HG03571 (cell line): Measurements from ENCODE around the gene MBOAT2.

ENCODE experiments used
- ATAC-seq: cut with Tn5 transposase; IDR thresholded peaks from one replicate; pipeline ENCODE4 v1.9.1; 2021; ENCODE audit not compliant: unreplicated experiment

Gene MBOAT2

DNA sequence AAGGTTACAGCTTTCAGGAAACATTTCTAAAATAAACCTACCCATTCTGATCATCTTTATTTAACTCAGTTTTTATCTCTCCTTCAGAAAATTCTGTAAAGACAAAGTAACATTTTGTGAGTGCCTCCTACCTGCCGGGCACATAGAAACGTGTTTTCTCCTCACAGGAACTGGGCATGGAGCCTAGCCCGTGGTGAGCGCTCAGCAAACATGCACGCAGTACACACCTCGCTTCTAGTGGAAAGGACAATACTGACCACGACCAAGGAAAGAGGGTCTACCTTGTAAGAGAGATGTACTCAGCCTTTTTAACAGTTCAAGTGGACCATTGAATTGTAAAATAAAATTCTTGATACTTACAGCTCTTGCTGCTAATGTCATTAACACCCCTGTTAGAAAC lies 141.3 kb downstream of the MBOAT2 start:
- ATAC-seq = no peak

DNA sequence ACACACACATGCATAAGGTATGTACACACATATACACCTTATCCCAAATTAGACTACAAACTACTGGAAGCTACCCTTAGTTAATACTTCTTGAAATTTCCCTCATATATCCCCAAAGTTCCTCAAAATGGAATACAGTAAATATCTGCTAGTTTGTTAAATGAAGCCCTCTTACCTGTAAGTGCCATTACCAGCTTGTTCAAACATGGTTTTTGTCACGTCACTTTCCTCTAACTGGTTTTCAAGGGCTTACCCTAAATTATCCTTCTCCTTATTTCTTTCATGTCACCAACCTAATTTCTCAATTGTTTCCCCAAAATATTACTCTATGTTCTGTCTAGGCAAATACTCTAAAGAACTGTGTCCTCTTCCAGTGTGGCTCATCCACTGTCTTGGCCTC lies 141.7 kb downstream of the MBOAT2 start:
- no peak for ATAC-seq

- ATAC-seq = no peak
Observed at GRCh38 chr2:8860239-8860638, 143.2 kb downstream of the MBOAT2 start.

DNA sequence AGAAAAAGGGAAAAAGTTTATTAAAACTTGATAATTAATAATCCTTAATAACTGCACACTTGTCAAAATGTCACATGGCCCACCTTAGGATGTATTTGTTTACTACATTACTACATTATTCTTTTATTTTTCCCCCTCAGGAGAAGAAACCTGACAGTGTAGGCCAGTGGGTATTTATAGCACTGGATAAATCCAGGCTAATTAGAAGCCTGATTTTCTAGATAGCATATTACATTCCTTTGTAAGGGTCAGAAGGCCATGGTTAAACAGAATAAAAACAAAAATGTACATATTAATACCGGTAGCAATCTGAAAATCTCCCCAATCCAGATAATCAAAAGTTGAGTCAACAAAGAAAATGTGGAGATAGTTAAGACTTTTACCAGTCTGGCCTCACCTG lies 144.6 kb downstream of the MBOAT2 start:
- ATAC-seq = no peak

DNA sequence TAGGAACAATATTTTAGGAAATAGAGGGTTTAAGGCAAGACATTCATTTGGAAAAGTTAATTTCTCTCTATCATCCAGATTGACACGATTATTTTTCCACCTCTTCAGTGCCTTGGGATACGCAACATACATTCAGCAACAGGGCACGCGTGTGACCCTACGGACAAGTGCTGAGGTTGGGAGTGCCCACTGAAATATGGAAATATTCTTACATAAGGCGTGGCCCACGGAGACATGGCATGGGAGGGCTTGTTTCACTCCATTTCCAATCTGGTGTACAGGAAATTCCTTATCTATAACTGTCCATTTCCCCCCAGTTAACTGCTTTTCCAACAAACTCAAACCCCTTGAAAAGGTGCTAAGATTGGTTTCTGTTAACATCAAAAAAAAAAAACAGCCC lies 145.2 kb downstream of the MBOAT2 start:
- no peak for ATAC-seq

DNA sequence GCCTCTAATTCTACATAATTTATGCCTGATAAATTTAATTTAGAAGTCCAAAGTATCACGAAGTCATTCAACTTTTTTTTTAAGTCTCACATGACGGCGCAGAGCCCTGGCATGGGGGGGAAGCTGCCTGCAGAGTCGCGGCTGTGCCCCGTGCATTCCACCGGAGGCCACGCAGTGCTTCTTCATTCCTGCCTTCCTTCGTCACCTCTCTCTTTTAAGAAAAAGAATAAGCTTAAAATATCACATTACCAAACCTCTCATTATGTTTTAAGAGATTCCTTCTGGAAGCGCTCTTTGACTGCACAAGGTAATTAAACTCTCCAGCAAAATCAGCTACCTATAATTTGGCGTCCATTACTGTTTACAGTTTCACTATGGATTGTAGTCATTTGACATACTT lies 145.8 kb downstream of the MBOAT2 start:
- ATAC-seq = no peak

- no peak for ATAC-seq
Observed at GRCh38 chr2:8856176-8856575, 147.3 kb downstream of the MBOAT2 start.

DNA sequence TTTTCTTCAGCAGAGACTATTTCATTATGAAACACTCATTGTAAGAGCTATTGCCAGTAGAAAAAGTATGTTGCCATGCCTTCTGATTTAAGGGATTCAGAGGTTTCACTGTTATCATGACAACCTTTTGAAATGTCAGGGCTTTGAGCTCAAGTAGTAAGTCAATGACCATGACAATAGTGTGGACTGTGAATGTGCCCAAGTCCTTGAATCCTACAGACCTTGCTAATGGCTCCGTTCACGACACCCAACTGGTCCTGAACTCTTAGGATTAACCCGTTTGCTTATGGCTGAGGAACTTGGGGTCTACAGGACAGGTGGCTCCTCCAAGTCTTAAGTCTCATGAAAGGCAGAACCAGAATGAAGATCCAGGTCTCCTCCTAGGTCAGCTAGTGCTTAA lies 148.5 kb downstream of the MBOAT2 start:
- no peak for ATAC-seq

DNA sequence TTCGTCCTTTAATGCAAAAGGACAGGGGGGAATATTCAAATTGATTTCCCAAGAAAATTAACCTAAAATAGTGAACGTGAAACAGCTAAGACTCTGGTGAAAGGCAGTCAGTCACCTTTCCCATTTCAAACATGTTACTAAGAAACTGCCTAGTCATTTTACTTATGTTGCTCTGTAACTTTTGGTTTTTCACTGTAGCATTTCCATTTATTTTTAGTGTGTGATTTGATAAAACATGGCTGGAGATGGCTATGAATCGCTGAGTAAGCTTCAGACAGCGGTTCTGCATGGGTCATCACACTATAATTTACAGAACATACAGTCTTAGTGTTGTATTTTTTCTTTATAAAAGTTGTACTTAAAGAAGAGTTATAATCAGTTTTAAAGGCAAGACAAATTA lies 150.1 kb downstream of the MBOAT2 start:
- ATAC-seq = no peak

GRCh38 chr2:8851811-8852560 lies 151.5 kb downstream of the MBOAT2 start:
- no peak for ATAC-seq

DNA sequence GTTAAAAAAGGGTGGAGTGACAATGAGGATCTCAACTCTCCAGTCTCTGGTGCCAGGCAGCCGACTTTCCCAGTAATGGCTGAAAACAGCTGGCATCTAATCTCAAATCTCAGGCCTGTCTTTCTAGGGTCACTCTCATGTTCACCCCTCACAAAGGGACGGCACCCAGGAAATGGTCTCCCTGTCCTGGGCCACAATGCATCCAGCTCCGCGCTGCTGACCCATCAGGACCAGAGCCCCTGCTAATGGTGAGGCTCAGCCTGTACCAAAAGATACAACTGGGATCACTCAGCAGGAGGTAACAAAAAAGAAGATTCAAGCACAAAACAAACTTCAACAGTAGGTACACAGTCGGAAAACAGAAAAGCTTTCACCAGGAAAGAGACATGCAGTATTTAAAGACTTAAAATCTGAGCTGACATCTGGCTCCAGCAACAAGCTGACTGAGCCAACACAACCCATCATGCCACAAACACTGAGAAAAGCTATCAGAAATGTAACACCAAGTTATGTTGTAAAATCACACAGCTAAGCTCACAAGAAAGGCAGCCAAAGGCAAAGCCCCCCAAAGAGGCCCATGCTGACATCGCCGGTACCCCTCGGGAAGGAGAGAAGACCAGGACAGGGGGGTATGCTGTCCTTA lies 152.5 kb downstream of the MBOAT2 start:
- no peak for ATAC-seq

GRCh38 chr2:8849327-8849726 lies 154.2 kb downstream of the MBOAT2 start:
- no peak for ATAC-seq

DNA sequence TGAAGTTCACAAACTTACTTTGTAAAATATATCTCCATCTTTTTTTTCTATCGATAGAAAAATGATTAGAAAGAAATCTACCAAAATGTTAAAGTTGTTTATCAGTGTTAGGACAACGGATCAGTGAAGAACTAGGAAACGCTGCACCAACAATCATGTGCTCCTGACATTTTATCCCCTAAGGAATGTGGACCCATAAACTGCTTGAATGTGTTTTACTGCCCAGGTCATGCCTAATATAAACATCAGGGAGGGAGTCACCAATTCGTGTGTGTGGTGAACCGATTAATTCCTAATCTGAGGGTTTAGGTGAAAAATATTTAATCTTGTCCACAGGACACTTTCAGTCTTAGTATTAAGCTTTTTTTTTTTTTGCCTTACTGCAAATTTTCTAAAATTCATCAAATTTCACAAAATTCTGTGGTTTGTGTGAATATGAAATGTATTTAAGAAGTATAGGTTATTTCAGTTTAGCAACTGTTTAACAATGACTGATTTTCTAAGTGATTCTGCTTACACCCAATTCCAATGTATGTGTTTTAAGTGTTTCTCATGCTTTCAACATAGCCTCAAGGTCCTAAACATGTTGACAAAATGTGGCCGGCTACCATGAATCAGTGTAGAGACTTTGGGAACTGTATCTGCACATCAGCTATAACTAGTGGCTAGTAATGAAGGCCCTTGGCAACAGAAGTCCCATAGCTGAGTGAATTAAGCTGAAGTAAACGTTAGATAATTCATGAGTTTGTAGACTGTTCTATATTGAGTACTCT lies 155.0 kb downstream of the MBOAT2 start:
- ATAC-seq = no peak

DNA sequence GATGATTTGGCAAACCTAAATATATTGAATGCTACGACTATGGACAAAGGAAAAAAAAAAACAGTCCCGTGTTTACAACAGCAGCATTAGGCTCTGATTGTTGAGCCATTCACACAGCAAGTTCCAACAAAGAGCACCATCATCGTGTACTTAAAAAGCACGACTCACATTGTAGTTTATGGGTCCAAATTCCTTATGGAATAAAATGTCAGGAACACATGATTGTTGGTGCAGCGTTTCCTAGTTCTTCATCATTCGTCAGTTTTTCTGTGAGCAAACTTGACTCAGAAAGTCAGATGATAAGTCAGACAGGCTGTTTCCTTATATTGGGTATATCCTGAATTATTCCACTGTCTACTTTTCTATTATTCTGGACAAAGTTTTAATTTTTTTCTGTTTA lies 156.1 kb downstream of the MBOAT2 start:
- ATAC-seq = no peak

- no peak for ATAC-seq
Observed at GRCh38 chr2:8841932-8842331, 161.6 kb downstream of the MBOAT2 start.

DNA sequence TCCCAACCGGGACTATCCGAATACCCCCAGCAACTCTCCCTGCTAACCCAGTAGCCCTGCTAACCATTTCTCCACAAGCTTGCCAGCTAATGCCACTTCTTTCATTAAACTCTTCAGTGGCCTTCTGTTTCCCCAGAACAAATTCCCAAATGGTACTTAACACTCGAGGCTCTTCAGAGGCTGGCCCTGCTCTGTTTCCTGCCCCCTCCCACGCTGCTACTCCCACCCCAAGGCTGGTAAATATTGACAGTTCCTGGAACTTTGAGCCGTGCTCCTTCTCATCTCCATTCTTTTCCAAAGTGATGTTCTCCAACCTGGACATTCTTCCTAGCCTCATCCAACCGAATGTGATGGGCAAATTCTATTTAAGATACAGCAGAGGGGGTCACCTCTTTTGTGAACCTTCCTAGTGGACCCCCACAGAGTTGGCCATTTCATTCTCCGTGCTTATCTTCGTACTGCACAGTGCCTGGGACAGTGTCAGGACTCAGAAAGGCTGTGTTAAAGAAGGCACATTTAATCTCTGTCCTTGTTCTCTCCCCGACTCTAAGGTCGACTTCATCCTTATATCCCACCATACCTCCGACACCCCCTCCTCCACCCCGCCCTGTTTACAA lies 162.9 kb downstream of the MBOAT2 start:
- no peak for ATAC-seq

GRCh38 chr2:8839189-8839965 lies 164.1 kb downstream of the MBOAT2 start:
- no peak for ATAC-seq

- no peak for ATAC-seq
Observed at GRCh38 chr2:8837795-8838140, 165.7 kb downstream of the MBOAT2 start.

DNA sequence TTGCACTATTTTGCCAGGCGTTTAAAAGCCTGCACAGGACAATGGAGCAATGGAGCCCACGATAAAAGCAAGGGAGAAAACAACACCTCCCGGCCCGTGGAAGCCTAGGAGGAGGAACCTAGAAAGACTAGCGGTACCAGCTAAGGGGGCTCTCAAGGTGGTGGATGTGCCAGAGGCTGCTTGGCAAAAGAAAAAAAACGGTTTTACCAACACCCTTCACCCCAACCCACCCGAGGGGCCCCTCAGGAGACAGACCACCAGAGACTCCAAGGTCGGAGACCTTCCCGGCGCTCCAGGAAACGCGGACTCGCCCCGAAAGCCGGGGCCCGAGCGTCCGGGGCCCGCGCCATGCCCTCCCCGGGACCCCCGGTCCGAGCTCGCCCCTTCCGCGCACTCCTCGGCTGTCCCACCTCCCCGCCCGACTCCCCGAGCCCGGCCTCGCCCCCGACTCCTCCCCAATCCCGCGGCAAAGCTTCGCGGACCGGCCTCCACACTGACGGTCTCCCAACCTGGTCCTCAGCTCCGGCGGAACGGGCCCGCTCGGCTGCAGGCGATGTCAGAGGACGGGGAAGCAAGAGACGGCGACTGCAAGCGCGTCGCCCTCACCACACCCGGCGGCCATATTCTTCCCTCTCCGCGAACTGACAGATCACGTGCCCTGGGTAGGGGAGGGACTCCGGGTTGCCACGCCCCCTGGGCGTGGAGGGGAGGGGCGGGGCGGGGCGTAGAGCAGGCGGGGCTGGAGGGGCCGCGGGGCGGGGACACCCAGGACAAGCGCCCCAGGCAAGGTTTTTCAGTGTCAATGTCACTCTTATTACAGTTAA lies 166.3 kb downstream of the MBOAT2 start, which contains the start of gene KIDINS220:
KIDINS220 (minus strand) TSS at position 643 of the 824 bp plus-strand sequence. CDS start 10,520 bp downstream, outside the sequence.
- peak; percentile 93 for ATAC-seq

DNA sequence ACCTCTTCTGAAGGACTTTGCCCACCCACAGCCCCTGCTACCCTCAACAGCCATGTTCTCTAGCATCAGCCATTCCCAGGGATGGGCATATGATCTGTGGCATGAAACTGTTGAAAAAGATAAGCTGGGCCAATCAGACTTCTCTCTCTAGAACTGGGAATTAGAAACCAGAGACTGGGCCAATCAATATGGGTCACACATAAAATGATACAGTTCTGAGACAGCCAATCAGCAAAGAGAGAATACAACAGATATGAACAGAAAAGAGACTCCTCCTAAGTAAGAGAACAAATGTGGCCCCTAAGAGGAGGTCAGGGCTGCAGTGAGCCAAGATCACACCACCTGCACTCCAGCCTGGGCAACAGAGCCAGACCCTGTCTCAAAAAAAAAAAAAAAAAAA lies 168.2 kb downstream of the MBOAT2 start:
- no peak for ATAC-seq
